Limb (tissue), 2 donors: ENCODE results near the gene DPH1.
A peak's percentile ranks its signal among the peaks of the same experiment; 100 is the strongest.

ENCODE experiments used
- DNase-seq, 2 donors: peaks; one replicate each; pipeline ENCODE4 v3.0.0-alpha.2; 2016; ENCODE audit errors: extremely low spot score in 2 of 2

Gene DPH1

DNA sequence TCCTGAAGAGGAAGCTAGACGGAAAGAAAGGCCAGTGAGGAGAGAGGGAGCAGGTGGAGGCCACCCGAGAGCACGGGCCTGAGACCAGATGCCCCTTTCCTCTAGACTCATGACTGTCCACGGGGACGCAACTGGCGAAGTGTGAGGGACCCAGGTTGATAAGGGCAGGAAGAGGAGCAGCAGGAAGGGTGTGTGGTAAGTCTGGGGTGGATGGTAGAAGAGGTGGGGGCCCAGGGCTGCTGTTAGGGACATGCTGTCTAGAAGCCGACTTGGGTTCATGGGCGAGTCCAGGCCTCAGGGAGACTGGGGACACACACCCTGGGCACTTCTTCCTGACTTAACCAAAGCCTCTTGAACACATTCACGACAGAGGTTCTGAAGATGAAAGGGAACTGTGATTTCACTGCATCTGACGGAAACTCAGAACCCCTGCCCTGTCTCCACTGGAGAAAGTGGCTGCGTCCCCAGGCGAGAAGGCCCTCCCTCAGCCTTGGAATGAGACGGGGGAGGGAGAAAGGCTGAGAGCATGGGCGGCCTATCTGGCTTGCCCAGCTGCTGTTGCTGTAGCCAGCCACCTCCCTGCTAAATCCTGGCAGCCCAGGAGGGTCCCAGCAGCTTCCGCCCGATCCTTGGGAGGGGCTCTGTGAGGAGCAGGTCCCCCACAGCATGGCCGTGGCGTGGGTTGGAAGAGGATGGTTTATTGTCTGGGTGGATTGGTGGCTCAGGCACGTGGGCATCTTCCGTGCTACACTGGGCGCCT lies 30.9 kb downstream of the DPH1 start:
- DNase-seq: peak in 1 of 2 donors; percentile 1

DNA sequence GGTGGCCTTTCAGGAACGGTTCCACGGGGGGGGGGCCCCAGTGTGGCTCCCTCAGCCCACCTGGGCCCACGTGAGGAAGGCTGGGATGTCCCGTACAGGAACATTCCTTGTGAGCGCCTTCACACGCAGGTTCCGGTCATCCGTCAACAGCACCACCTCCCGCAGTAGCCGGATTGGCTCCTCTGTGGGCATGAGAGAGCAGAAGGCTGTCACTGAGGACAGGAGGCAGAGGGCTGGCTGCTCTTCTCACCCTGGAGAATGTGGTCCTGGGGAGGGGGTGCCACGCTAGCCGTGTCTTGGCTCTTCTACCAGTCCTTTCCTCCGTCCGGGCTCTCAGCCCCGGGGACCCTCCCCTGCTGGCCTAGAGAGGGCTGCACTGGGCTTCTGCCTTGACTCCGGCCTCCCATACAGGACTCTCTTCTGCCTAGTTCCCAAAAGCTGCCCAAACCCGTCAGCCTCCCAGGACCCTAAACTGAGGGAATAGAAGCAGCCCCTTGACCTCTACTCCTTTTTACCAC lies 31.5 kb downstream of the DPH1 start:
- DNase-seq: peak in 1 of 2 donors; percentile 0

DNA sequence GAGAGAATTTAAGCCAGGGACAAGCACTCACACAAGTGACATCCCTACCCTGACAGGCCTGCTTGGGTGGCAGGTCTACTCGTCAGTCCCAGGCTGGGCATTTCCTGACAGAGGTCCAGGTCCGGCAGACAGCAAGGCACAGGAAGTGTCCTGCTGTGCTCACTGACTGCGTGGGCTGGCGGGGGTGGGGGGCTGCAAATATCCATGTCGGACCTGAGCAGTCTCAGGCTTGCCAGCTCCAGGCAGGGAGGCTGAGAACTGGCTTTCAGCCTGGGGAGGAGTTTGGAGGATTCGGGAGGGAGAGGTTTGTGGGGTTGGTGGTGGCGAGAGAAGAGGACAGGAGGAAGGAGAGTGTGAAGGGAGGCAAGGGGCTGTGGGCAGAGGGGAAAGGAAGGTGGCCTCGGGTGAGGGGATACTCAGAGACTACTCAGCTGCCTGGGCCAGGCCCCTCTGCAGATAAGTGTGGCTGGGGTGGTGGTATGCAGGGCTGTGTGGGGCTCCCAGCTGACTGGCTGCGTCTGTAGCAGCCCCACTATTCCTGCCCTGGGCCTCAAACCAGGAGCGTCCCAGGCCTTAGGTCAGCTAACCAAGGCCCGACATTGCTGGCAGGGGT lies 32.7 kb downstream of the DPH1 start:
- DNase-seq: peak; percentile 10 to 51

DNA sequence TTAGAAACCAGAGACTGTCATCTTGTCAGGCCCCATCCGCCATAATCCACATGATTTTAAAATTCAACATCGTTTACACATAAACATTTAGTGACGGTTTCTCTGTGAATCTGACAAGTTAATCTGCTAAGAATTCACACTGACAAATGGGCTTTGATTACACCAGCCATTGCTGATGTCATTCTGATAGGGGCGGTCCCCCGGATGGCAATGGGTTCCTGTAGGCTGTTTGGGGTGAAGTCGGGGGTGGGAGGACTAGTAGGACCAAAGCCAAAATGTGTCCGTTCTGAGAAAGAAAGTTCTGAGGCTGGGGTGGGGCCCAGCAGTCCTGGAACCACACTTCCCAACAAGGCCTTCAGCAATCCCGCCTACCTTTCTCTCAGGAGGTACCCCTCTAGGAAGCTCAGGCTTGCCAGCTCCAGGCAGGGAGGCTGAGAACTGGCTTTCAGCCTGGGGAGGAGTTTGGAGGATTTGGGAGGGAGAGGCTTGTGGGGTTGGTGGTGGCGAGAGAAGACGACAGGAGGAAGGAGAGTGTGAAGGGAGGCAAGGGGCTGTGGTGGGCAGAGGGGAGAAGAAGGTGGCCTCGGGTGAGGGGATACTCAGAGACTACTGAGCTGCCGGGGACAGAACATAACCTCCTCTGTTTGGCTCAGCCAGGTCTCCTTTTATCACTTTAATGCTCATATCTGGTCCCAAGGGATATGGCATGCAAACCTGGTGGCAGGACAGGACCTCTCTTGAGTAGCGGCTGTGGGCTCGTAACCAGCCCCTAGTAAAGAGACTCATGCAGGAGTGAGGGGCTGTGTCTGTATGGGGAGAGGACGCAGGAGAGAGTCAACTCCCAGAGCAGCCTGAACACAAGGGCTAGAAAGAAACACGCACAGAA lies 33.6 kb downstream of the DPH1 start:
- peak; percentile 1 to 51 for DNase-seq

DNA sequence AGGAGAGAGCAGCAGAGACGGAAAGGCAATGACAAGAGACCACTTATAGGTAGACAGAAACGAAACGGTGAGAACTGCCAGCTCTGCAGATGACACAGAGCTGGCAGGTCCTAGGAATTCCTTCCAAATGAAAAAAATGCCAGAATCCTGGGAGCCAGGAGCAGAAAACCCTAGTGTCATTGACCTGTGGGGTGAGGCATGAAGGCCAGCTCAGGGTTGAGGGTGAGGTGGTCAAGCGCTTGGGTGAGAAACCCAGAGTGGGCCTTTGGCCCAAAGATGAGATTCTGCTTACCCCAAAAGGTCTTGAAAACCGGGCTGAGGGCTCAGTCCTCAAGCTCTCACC lies 34.2 kb downstream of the DPH1 start:
- peak in 1 of 2 donors; percentile 1 for DNase-seq

GRCh38 chr17:2064520-2064971 lies 34.6 kb downstream of the DPH1 start:
- peak in 1 of 2 donors; percentile 43 for DNase-seq

DNA sequence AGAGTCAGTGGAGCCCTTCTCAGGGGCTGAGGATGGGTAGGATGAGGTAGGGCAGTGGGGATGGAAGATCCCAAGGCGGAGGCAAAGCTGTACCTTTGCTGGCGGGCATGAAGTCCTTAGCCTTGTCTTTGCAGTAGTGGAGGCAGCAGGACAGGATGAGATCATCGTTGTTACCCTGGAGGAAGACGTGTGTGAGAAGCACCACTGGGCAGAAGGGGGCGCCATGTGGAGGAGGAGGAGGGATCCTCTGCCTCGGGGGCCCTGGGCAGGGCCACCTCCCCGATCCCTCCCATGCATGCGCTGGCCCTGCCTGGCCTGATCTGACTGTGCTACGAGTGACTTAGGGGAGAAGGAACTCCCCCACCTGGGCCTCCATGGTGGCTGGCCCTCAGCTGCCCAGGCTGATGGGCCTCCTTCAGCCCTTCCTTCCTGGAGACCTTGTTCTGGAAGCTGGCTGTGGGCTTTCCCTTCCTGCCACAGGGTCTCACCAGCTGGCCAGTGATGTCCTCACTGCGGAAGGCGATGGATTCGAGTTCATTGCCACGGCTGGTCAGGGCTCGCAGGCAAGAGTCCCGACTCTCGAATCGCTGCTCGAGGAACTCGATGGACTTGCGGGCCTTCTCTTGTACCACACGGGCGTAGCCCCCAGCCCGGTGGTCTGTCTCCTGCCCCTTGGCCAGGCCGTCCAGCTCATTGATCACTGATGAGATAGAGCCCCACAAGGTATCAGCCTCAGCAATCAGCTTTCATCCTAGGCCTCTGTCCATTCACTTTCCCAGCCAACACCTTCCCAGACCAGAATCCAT lies 35.2 kb downstream of the DPH1 start:
- peak; percentile 4 to 71 for DNase-seq

- no peak for DNase-seq
Observed at GRCh38 chr17:2065949-2066400, 36.0 kb downstream of the DPH1 start.

DNA sequence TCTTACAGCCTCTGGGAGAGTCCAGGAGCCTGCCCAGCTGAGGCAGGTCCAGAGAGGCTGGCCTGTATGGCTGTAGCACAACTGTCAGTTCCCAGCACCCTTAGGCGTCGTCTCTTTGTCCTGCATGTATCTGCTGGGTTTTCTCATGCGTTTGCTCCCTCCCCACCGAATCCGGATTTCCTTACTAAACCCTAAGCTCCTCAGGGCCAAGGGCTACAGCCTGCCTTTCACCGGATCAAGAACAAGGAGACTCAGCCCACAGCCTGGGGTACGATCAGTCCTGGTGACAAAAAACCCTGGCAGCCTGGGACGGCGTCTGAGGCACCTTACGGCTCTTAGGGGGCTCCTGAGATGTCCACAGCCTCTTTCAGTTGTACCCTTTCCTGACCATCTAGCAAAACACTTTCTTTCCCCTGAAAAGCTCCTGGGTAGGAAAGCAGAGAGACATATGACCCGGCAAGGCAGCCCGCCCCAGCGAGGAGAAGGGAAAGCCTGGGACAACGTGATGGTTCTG lies 37.2 kb downstream of the DPH1 start:
- peak in 1 of 2 donors; percentile 0 for DNase-seq

GRCh38 chr17:2067608-2068024 lies 37.7 kb downstream of the DPH1 start:
- peak; percentile 4 to 43 for DNase-seq

- no peak for DNase-seq
Observed at GRCh38 chr17:2068031-2068518, 38.1 kb downstream of the DPH1 start.

GRCh38 chr17:2068519-2069051 lies 38.6 kb downstream of the DPH1 start:
- peak in 1 of 2 donors; percentile 1 for DNase-seq

- DNase-seq: peak in 1 of 2 donors; percentile 1
Observed at GRCh38 chr17:2070241-2071023, 40.5 kb downstream of the DPH1 start.

DNA sequence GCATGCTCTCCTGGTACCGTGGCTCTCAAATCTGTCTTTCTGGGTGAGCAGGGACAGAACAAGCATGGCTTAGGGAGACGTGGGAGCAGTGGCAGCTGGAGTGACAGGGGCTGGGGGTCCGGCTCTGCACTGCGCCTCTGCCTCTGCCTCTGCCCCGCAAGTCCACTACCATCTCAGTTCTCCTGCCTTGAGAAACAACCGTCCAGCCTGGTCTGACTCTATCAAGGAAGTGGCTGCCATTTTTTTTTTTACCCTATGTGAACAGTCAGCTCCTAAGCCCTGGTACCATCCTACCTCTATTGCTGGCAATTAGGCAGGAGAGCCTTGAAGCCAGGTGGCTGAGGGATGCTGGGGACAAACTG lies 41.1 kb downstream of the DPH1 start:
- DNase-seq: no peak

GRCh38 chr17:2071455-2072281 lies 41.7 kb downstream of the DPH1 start:
- DNase-seq: peak; percentile 0 to 51

DNA sequence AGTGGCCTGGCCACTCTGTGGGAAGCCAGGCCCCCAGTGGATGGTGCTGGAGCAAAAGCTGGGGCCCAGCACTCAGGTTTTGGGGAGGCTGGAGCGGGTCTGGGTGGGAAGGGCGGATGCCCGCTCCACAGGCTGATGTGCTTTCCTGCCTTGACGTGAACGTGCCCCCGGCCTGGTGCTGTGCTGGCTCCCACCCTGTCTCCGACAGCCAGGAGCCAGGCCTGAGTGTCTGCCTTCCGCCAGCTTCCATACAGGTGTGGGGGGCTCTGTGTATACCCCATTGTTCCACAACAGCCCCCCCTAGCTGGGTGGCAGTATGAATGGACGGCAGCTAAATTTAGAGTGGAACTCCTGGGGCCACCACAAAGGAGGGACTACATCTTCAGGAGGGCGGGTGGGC lies 45.0 kb downstream of the DPH1 start:
- DNase-seq: no peak

GRCh38 chr17:2075336-2076086 lies 45.6 kb downstream of the DPH1 start:
- DNase-seq: peak; percentile 68 to 79
